ENCODE data around the gene RP2.

RP2 gene

DNA sequence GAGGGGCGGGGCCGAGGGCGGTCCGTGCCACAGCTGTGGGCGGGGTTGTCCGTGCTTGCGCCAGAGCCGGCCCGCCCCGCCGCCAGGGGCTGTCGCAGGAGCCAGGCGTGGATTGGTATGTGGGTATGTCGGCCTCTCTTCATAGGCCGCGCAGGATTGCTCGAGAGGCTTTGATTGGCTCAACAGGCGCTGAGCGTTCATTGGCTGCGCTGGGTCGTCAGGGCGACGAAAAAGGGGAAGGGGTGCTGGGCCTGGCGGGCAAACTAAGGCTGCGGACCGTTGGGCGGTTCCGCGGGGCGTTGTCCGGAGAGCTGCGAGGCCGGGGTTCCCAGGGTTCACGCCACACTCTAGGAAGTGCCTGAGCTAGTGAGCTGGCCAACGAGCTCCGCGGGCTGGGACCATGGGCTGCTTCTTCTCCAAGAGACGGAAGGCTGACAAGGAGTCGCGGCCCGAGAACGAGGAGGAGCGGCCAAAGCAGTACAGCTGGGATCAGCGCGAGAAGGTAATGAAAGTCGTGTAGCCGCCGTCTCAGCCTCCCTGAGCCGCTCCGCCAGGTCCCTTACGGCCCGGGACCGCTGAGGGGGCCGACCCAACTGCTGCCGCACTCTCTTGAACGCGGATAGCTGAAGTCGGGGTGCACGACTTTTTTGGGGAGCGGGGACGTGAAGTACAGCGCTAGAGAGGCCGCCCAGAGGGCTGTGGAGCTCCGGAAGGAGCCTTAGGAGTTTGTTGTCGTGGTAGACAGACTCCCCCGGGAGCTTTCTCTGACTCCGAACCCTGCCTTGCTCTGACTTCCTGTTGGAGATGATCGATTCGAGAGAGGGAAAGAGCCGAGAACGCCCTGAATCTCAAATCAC, at the start of gene RP2:
TSS of gene RP2 (plus strand) at position 343 of the 857 bp plus-strand sequence. CDS start at position 401, 58 bp downstream.
- DNase-seq (ENCODE audit: low read depth) = peak; percentile 65

DNA sequence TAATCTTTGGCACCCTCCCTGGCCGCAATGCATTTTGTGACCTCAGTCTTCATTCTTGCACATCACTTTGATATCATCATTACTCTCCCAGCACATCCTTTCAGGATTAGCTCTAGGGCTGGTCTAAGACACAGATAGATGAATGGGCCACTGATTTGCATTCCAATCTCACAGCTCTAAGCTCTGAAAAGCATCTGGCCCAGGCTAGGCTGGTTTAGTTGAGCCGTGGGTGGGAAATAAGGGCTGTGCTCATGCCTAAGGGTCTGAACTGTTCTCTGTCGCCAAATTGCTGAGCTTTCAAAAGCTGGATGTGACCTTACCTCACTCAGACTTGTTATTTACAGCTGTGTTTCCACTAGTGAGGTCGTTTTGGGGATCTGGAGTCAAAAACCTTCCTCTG, 47.9 kb upstream of the RP2 start:
- no peak for DNase-seq (ENCODE audit: low read depth)

DNA sequence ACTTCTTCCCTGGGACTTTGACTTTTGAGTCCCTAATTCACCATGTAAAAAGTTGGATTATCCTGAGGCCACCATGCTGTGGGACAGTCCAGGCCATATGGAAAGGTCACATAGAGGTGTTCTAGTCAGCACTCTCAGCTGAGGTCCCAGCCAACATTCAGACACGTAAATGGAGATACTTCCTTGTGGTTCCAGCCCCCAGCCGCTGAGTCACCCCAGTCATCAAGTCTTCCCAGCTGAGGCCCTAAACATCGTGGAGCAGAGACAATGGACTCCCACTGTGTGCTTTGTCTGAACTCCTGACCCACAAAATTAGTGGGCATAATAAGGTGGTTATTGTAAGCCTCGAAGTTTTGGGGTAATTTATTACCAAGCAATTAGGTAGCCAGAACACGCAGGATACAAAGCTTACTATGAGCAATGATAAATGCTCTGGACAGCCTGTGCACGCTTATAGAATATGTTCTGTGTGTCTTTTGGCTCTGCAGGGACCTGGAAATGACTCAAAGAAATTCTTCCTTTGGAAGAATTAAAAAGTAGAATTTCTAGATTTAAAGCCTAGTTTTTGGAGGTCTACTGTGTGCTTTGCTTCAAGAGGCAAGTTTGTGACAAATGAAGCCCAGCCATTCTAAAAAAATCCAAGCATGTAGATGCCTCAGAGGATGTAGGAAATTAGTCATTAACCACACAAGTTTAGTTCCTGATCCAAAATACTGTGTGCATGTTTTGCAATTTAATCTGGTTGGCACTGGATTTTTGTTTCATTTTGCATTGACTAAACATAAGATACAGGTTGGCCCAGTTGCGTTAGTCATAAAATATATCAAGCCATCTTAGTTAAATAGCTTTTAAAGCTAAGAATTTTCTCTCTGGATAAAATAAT, 44.7 kb upstream of the RP2 start:
- DNase-seq (ENCODE audit: low read depth) = no peak

DNA sequence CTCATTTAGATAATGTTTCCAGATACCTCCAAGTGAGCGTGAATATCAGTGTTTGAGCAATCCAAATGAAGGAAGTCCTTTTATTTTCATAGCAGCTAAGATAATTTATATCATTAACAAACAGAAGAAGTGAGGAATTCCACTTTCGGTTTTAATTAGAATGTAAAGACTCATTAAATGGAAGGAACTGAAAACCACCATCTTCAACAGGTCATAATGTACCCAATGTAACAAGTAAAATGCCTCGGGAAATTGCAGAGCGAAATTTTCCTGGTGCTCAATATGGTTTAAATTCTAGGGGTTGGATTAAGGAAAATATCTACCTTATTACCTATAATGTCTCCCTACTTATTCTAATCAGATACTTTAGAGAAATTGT, 44.0 kb upstream of the RP2 start:
- no peak for DNase-seq (ENCODE audit: low read depth)

DNA sequence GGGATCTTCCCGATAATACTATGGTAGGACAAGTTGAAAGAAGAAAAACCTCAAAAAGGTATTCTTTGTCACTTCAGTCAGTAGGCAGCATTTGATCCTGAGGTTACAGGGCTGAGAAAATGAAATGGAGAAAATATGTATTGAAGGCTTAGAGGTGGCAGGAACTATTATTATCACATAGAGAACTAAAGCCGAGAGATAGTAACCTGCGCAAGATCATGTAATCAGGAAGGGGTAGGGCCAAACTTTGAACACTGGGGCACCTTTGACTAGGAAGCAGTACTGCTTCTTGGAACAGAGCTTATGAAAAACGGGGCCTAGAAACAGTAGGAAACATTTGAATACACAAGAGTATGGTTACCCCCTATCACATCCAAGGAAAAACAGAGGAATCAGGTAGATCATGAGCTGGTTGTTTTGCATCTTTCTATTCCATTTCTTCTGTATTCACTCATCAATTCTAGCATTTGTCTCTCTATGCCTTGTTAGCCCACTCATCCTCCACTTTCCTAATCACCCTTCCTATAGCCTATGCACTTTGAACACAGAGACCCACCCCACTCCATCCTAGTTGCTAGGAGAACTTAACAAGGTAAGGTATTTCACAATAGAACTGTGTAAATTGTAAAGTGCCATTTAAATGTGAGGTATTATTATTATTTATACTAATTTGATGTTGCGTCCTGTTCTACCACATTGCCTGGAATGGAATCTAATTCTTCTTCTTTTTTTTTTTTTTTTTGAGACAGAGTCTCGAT, 43.3 kb upstream of the RP2 start:
- no peak for DNase-seq (ENCODE audit: low read depth)

DNA sequence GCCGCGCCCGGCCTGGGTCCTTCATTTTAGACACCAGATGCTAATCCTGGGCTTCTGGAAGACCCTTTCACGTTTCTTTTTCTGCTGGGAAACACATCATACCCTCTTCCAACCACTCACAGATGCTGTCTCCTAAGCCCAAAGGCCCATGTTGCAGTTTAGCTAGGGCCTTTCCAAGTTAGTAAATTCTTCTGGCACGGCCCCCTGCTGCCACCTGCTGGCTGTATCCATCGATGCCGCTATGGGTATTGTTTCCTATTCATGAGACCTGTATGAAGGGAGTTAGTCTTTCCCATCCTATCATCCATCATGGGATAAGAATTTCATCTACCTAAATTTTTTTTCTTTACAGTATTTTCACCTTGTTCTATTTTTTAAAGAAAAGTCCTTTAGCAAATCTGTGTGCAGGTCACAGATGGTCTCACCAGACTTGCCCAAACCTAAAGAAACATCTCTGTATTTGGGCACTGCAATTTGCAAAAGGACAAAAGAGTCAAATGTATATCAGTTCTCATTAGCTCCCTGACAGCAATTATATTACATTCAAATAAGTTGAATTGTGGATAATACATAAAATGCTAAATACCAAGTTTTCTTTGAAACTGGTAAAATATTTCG, 40.2 kb upstream of the RP2 start:
- DNase-seq (ENCODE audit: low read depth) = peak; percentile 34

DNA sequence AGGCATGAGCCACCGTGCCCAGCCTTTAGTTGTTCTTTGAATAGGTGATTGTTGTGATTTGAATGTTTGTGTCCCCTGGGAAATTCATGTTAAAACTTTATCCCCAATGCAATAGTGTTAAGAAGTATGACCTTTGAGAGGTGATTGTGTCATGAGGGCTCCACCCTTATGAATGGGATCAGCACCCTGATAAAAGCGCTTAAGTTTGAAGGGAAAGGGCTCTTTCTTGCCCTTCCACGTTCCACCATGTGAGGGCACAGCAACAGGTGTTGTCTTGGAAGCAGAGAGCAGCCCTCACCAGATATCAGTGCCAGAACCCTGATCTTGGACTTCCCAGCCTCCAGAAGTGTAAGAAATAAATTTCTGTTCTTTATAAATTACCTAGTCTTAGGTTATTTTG, 33.7 kb upstream of the RP2 start:
- no peak for DNase-seq (ENCODE audit: low read depth)

DNA sequence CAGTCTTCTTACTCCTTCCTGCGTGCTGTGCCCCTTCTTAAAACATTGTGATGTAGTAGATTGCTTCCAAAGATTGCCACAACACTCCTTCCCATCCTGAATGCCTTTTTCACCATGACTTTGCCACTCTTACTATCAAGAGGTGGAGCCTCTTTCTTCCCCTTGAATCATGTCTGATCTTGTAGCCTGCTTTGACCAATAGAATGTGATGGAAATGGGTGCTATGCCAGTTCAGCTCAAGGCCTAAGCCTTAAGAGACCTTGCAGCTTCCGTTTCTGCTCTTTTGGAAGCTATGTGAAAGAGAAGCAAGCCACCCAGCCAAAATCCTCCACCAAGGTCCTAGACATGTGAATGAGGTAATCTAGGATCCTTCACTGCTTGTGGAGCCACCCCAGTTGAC, 31.6 kb upstream of the RP2 start:
- no peak for DNase-seq (ENCODE audit: low read depth)

DNA sequence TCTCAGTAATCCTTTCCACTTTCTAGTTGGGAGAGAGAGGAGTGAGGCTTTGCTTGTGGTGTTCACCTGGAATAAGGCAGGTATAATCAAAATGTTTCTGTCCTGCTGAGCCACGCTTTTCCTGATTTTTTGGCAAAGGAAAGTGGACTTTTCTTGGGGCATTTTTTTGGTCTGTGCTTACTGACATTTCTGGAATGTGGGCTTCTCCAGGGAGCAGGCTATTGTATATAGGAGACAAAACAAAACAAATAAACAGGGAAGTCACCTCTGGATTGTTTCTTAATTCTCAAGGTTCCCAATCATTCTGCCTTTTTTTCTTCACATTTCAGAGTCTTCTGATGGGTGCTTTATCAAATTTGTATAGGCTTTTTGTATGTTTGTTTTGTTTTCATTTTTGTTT, 25.7 kb upstream of the RP2 start:
- DNase-seq (ENCODE audit: low read depth) = no peak

DNA sequence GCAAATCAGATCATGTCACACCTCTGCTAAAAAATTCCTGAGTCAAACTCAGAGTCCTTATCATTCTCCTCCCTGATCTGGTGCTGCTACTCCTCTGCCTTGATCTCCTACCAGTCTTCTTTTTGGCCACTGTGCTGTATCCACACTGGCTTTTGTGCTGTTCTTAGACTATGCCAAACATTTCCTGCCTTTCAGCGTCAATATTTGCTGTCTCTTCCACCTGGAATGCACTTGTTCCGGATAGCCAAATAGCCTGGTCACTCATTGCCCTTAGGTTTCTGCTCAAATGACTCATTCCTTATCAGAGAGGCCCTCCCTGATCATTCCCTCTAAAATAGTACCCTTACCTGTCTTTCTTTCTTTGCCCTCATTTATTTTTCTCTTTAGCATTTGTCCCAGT, 24.4 kb upstream of the RP2 start:
- DNase-seq (ENCODE audit: low read depth) = no peak

DNA sequence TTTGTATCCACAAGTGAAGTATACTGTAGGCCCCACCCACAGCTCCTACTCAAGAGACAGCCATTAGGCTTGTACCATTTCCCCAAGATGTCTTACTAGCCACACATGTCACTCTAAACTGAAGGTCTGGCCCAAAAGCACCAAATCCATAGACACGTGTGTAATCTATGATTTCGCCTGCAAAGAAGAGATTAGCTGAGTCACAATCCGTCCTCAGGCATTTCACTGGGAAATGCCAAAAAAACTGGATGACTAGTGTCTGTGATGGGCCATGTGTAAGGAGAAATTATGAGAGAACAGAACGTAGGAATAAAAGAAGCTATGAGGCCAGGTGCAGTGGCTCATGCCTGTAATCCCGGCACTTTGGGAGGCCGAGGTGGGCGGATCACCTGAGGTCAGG, 21.9 kb upstream of the RP2 start:
- DNase-seq (ENCODE audit: low read depth) = no peak

DNA sequence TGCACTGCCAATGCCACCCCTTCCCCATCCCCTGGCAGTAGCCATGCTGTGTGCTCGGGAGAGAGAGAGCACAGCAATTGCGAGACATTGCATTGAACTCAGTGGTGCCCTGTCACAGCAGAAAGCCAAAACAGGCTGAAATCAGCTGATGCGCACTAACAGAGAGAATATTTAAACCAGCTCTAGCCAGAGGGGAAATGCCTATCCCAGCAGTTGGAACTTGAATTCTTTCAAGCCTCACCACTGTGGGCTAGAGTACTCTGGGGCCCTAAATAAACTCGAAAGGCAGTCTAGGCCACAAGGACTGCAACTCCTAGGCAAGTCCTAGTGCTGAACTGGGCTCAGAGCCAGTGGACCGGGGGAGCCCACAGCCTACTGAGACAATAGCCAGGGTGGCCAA, 17.7 kb upstream of the RP2 start:
- DNase-seq (ENCODE audit: low read depth) = no peak

DNA sequence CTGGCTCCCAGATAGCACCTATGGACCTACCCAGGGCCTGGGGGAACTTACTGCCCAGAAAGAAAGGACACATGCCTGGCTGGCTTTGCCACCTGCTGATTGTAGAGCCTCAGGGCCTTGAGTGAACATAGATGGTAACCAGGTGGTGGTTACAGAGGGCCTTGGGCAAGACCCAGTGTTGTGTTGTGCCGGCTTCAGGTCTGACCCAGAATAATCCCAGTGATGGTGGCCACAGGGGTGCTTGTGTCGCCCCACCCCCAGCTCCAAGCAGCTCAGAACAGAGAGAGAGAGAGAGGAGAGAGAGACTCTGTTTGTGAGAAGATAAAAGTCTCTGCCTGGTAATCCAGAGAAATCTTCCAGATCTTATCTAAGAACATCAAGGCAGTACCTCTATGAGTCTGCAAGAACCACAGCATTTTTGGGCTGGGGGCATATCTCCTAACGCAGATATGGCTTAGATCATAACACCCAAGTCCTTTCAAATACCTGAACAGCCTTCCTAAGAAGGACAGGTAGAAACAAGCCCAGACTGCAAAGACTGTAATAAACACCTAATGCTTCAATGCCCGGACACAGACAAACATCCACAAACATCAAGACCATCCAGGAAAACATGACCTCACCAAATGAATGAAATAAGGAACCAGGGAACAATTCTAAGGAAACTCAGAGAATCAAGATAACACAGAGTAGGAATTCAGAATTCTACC, 16.3 kb upstream of the RP2 start:
- no peak for DNase-seq (ENCODE audit: low read depth)

DNA sequence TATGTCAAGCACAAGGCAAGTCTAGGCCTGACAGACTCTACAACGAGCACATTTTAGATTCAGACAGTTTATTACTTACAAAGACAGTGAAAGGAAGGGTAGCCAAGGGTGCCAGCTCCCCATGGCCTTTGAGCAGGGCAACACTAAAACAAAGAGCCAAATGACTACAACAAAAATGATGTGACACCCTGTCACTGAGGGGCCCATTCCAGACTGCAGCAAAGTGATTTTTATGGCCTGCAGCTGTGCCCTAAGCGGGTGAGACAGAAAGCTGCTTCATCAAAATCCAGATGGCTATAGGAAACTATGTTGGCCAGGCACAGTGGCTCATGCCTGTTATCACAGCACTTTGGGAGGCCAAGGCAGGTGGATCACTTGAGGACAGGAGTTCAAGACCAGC, 13.4 kb upstream of the RP2 start:
- no peak for DNase-seq (ENCODE audit: low read depth)

DNA sequence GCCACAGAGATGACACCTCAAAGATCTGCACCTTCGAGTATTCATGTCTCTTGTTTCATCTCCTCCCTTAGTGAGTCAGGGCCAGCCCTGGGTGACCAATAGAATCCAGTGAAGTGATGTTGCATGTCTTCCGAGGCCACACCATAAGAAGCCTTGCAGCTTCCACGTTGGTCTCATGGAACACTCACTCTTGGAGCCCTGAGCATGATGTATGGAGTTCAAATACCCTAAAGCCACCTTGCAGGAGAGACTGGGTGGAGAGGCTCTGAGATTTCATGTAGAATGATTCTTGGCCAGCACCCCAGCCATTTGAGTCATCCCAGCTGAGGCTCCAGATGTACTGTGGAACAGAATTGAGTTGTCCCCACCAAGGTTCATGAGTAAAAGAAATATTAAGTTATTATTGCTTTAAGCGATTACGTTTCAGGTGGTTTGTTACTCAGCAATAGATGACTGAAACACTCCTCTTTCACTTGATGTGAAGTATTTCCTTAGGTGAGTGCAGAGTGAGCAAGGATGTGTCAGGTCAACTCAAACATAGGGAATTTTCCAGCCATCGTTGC, 5.0 kb upstream of the RP2 start:
- no peak for DNase-seq (ENCODE audit: low read depth)

DNA sequence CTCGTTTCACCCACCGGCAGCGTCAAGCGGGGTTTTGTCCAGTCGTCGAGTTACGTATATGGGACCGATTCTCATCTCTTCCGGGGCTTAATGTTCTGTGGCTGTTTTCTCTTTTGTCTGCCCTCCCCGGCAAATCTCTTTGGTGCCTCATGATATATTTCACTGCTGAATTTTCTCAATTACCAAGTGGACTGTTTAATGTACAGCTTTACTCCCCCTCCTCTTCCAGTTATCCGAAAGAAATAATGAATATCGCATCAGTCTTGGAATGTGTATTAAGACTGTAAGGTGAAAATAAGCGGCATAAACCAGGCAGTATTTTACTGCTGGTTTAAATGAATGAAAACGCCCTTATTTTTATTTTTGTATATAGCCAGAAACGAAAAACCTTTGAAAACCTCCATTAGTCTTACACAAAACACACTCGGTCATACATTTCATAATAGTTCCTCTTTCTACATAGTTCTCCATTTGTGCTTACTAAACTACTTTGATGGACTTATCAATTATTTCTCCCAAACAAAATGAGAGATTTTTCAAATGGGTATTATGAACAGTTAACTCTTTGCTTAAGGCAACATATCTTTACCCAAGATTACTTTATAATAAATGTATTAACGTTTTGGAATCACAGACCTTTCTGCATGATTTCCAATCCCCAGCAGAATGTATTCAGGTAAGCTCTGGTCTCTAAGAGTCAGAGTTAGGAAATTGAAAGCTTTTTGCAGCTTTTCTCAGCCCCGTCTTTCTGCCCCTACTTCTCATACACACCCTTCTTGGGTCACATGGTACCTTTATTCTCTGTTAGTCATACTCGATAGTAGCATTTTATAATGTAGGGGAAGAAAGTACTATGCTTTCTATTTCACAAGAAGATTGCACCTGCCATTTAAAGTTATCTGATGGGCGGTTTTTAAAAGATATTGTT, 979 bp downstream of the RP2 start:
- no peak for DNase-seq (ENCODE audit: low read depth)

DNA sequence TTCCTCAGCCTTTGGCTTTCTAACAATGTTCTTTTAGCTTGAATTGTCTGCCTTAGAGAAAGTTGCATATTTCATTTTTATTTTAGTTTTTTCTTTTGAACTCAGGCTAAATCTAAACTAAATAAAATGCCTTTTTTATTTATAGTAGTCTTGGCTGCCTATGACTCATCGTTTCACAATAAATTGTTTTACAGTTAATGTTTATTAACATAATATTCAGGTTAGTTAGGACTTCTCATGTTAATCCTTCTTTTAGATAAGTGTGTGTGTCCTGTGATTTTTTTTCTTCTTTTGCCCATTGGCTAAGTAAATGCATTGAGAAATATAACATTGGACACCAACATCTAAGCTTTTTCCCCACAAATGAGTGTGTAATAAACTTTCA, 1.6 kb downstream of the RP2 start:
- DNase-seq (ENCODE audit: low read depth) = no peak

DNA sequence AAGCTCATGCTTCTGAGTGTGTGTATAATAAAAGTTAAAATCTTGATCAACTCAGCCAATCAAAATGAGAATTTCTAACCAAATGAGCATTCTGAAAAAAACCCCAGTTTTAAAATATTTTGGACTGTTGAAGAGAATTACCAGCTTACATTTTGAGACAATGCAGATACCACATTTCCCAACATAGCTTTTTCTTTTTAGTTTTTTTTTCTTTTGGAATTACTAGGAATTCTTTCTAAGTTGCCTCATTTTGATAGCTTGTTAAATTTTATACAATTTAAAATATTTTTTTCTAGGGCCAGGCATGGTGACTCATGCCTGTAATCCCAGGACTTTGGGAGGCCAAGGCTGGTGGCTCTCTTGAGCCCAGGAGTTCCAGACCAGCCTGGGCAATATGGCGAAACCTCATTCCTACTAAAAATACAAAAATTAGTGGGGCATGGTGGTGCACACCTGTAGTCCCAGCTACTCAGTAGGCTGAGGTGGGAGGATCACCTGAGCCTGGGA, 2.2 kb downstream of the RP2 start:
- no peak for DNase-seq (ENCODE audit: low read depth)

DNA sequence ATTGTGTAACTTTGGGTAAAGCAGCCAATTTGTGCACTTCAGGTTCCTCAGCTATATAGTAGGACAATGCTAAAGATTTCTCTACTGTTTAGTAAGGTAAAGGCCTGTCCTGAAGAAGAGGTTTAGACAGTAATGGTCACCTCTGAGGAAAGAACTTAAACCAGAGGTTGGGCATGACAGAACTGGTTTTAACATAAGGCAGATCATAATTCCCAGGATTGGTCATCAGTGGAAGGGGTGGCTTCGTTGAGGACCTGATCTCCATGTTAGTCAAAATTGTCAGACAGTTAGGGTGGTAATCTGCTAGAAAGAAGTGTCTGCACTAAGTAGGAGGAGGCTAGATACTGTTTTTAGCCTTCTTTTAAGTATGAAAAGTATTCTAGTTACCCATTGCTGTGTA, 4.1 kb downstream of the RP2 start:
- DNase-seq (ENCODE audit: low read depth) = no peak

DNA sequence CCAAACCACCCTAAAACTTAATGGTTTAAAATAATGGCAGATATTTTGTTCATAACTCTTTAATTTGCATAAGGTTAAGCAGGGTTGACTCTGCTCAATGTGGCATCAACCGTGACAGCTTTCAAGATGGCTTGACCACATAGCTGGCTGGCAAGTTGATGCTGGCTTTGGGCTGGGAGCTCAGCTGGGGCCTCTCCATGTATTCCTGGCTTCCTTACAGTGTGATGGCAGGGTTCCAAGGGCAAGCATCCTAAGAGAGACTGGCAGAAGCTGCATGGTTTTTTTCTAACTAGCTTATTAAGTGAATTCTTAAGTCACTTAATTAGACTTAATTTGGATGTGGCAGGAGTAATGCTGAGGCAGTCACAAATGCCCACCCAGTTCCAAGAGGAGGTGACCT, 4.5 kb downstream of the RP2 start:
- DNase-seq (ENCODE audit: low read depth) = no peak
